HepG2 (cell line): Measurements from ENCODE around the gene SNX11. TPM values are rescaled to one million over a fixed set of nuclear protein-coding genes. Genes with fewer than 3 reads are reported as not detected.

Source experiments
- AFF4 ChIP-seq: sonication (generic); formaldehyde crosslinking; IDR thresholded peaks from 2 replicates; pipeline ENCODE4 v1.4.0; 2020; ENCODE audit warnings: missing genetic modification reagents
- ATF7-NPFF ChIP-seq: sonication (generic); formaldehyde crosslinking; IDR thresholded peaks from 2 replicates; pipeline ENCODE4 v1.8.1; 2023; ENCODE audit warnings: mild to moderate bottlenecking, low read depth, missing genetic modification reagents, moderate library complexity
- BORCS8-MEF2B ChIP-seq: sonication (generic); formaldehyde crosslinking; IDR thresholded peaks from 2 replicates; pipeline ENCODE4 v1.8.0; 2022; ENCODE audit warnings: mild to moderate bottlenecking, missing genetic modification reagents
- HNF1B ChIP-seq: sonication (generic); formaldehyde crosslinking; IDR thresholded peaks from 2 replicates; pipeline ENCODE4 v1.5.1; 2020; ENCODE audit warnings: mild to moderate bottlenecking, moderate library complexity, missing genetic modification reagents
- IRF1 ChIP-seq: sonication (generic); formaldehyde crosslinking; IDR thresholded peaks from 2 replicates; pipeline ENCODE4 v1.4.0; 2020; ENCODE audit warnings: low read depth, mild to moderate bottlenecking, missing genetic modification reagents
- MYPOP ChIP-seq: sonication (generic); formaldehyde crosslinking; IDR thresholded peaks from 2 replicates; pipeline ENCODE4 v1.8.1; 2023; ENCODE audit warnings: mild to moderate bottlenecking, moderate library complexity, missing genetic modification reagents
- PCBP1 ChIP-seq: fragments of 200-400 bp; formaldehyde crosslinking; IDR thresholded peaks from 2 replicates; pipeline ENCODE4 v1.6.1; 2017; ENCODE audit warnings: mild to moderate bottlenecking, low read depth, low read length, borderline replicate concordance
- RERE ChIP-seq: IDR thresholded peaks from 2 replicates; pipeline ENCODE4 v1.6.1; 2016; ENCODE audit warnings: low read depth, missing genetic modification reagents, missing compliant biosample characterization
- TBP ChIP-seq: sonication (generic); formaldehyde crosslinking; IDR thresholded peaks from 2 replicates; pipeline ENCODE4 v1.5.0; 2020; ENCODE audit warnings: missing genetic modification reagents
- TBX2 ChIP-seq: sonication (generic); formaldehyde crosslinking; IDR thresholded peaks from 2 replicates; pipeline ENCODE4 v1.5.0; 2020; ENCODE audit warnings: missing genetic modification reagents, mild to moderate bottlenecking, borderline replicate concordance
- XRCC5 ChIP-seq: fragments of 200-400 bp; formaldehyde crosslinking; optimal IDR thresholded peaks from 2 replicates; pipeline ENCODE3; 2017; ENCODE audit warnings: mild to moderate bottlenecking, low read length
- ZEB1 ChIP-seq: IDR thresholded peaks from 2 replicates; pipeline ENCODE4 v1.6.1; 2012; ENCODE audit warnings: mild to moderate bottlenecking, low read depth, inconsistent platforms; ENCODE audit not compliant: insufficient replicate concordance
- ZFP1 ChIP-seq: IDR thresholded peaks from 2 replicates; pipeline ENCODE4 v1.6.1; 2016
- ZNF160 ChIP-seq: sonication (generic); formaldehyde crosslinking; IDR thresholded peaks from 2 replicates; pipeline ENCODE4 v1.8.0; 2022; ENCODE audit warnings: mild to moderate bottlenecking, inconsistent platforms, missing genetic modification reagents
- ZNF446 ChIP-seq: sonication (generic); formaldehyde crosslinking; IDR thresholded peaks from 2 replicates; pipeline ENCODE4 v1.5.0; 2020; ENCODE audit warnings: mild to moderate bottlenecking, missing genetic modification reagents
- ZNF543 ChIP-seq: sonication (generic); formaldehyde crosslinking; IDR thresholded peaks from 2 replicates; pipeline ENCODE4 v1.4.0; 2020; ENCODE audit warnings: mild to moderate bottlenecking, missing genetic modification reagents
- ZNF883 ChIP-seq: sonication (generic); formaldehyde crosslinking; IDR thresholded peaks from 2 replicates; pipeline ENCODE4 v1.5.1; 2020; ENCODE audit warnings: mild to moderate bottlenecking, missing genetic modification reagents; ENCODE audit errors: not compliant biosample characterization
- ZSCAN12 ChIP-seq: sonication (generic); formaldehyde crosslinking; IDR thresholded peaks from 2 replicates; pipeline ENCODE4 v1.9.0; 2021; ENCODE audit warnings: mild to moderate bottlenecking, missing genetic modification reagents
- polyA plus RNA-seq, 8 experiments: library from polyadenylated mRNA; depleted of rRNA in 3 of 8; stranded (reverse) in 7 of 8; unstranded in 1 of 8; fragments of >200 nt; fragmentation: Illumina TruSeq in 4 of 8; extraction: Trizol in 4 of 8; gene quantifications; 2 replicates each; pipeline versions ENCODE4 v1.2.1 to v1.2.3, GENCODE V29; 2011 to 2016; ENCODE audit warnings: low read depth in 4 of 8, missing spikeins in 1 of 8, mixed read lengths in 1 of 8; ENCODE audit not compliant: insufficient read depth in 1 of 8
- total RNA-seq, 5 experiments: library from RNA; depleted of rRNA; stranded (reverse); fragments of >200 nt; fragmentation: Illumina TruSeq; extraction: Trizol; gene quantifications; 2 replicates each; pipeline ENCODE4 v1.2.3, GENCODE V29; 2016; ENCODE audit warnings: low read depth in 1 of 5

SNX11 gene
- total and polyA plus RNA-seq, 2 of the 13 experiments (the other 11 are each of a cell fraction or from before 2014, with no cell fraction given), result 12.9 to 14.0 TPM

GRCh38 chr17:48100591-48101011 is 7.0 kb upstream of the SNX11 start (continued):
- TF ChIP-seq RERE (no peak), TBX2 (no peak), HNF1B (CRISPR knock-in tag) (no peak), PCBP1 (no peak), ATF7-NPFF (no peak), ZNF446 (CRISPR knock-in tag) (no peak), ZNF160 (CRISPR knock-in tag) (no peak), AFF4 (CRISPR knock-in tag) (no peak), ZFP1 (CRISPR knock-in tag) (no peak), ZNF543 (no peak), ZEB1 (no peak), XRCC5 (no peak), BORCS8-MEF2B (CRISPR knock-in tag) (no peak), ZNF883 (CRISPR knock-in tag) (no peak), TBP (CRISPR knock-in tag) (no peak), IRF1 (CRISPR knock-in tag) (no peak), ZSCAN12 (CRISPR knock-in tag) (no peak), MYPOP (CRISPR knock-in tag) (no peak)
